ENCODE data around the gene ST6GAL1. TPM values are rescaled to one million over a fixed set of nuclear protein-coding genes. Genes with fewer than 3 reads are reported as not detected.

The ST6GAL1 gene
- total RNA-seq, 2 experiments from 2014 or later: 84.6 to 99.2 TPM

- Mint-ChIP-seq H3K36me3 (ENCODE audit: low read depth) (peaks cover 16% of the 10 kb centered on the region), H3K27ac (no peak overlapping the region), H3K4me3 (no peak overlapping the region), H3K4me1 (ENCODE audit: low read depth) (peaks cover 52% of the 10 kb centered on the region), H3K9me3 (no peaks in the 10 kb centered on the region), H3K27me3 (no peaks in the 10 kb centered on the region)
- ChIA-PET POLR2A (interaction anchor here (1.0 to 2.6 kb wide), 3 partner anchors 9 to 235 kb away, joined by 3 to 18 read pairs (median 4); partner anchors contain the start of gene EIF4A2), CTCF (interaction anchor here (1.1 kb wide), 1 partner anchor 9 kb away, joined by 4 read pairs; no protein-coding TSS in a partner anchor)
- intact Hi-C loops (cut with micrococcal nuclease): no loop called here
- no peak for TF ChIP-seq CTCF (IDR thresholded peaks at IDR 0.05)
- DNase-seq (no peak), ATAC-seq (no peak)
These were observed 87.3 kb downstream of the ST6GAL1 start for GRCh38 chr3:187017511-187018230.

- ChIA-PET CTCF (interaction anchor here (0.7 to 1.8 kb wide), 3 partner anchors 8 to 170 kb away, joined by 3 to 4 read pairs (median 4); no protein-coding TSS in a partner anchor), POLR2A (interaction anchor here (0.5 to 1.1 kb wide), 3 partner anchors 19 to 215 kb away, joined by 3 read pairs; no protein-coding TSS in a partner anchor)
- intact Hi-C loops (cut with micrococcal nuclease): no loop called here
- Mint-ChIP-seq H3K27me3 (no peaks in the 10 kb centered on the region), H3K9me3 (peaks cover 2% of the 10 kb centered on the region), H3K36me3 (ENCODE audit: low read depth) (peaks cover 20% of the 10 kb centered on the region), H3K4me1 (ENCODE audit: low read depth) (peaks cover 50% of the 10 kb centered on the region), H3K4me3 (no peak overlapping the region), H3K27ac (peak overlapping the region; percentile 40)
- TF ChIP-seq CTCF (IDR thresholded peaks at IDR 0.05): no peak
- ATAC-seq (no peak), DNase-seq (no peak)
These were observed 89.3 kb downstream of the ST6GAL1 start for GRCh38 chr3:187019542-187020072.

GRCh38 chr3:187020376-187020775 lies 90.0 kb downstream of the ST6GAL1 start:
- peaks cover 49% of the 10 kb centered on the region for H3K4me1 Mint-ChIP-seq (ENCODE audit: low read depth)

GRCh38 chr3:187021748-187022402 lies 91.5 kb downstream of the ST6GAL1 start:
- POLR2A ChIA-PET: interaction anchor here (0.6 kb wide), 1 partner anchor 28 kb away, joined by 4 read pairs; no protein-coding TSS in a partner anchor
- no peak for TF ChIP-seq CTCF (IDR thresholded peaks at IDR 0.05)
- CTCF ChIA-PET: interaction anchor here (1.0 to 1.1 kb wide), 3 partner anchors 12 to 173 kb away, joined by 3 to 4 read pairs (median 3); no protein-coding TSS in a partner anchor
- ATAC-seq: no peak
- Mint-ChIP-seq H3K36me3 (ENCODE audit: low read depth) (peaks cover 15% of the 10 kb centered on the region), H3K9me3 (peaks cover 2% of the 10 kb centered on the region), H3K27me3 (no peaks in the 10 kb centered on the region), H3K27ac (peak overlapping the region; percentile 19), H3K4me1 (ENCODE audit: low read depth) (peaks cover 36% of the 10 kb centered on the region), H3K4me3 (no peak overlapping the region)
- no peak for DNase-seq
- intact Hi-C loops (cut with micrococcal nuclease): no loop called here

More at GRCh38 chr3:187020376-187020775, 90.0 kb downstream of the ST6GAL1 start:
- ChIA-PET CTCF (interaction anchor here (0.7 kb wide), 1 partner anchor 170 kb away, joined by 3 read pairs; no protein-coding TSS in a partner anchor), POLR2A (no interaction called here)
- peak; percentile 35 for ATAC-seq
- H3K27ac Mint-ChIP-seq: peak overlapping the region; percentile 84
- no peak for TF ChIP-seq CTCF (IDR thresholded peaks at IDR 0.05)
- no peak overlapping the region for H3K4me3 Mint-ChIP-seq
- no peaks in the 10 kb centered on the region for H3K27me3 Mint-ChIP-seq
- peaks cover 2% of the 10 kb centered on the region for H3K9me3 Mint-ChIP-seq
- DNase-seq: peak; percentile 42
- intact Hi-C loops (cut with micrococcal nuclease): no loop called here
- peaks cover 20% of the 10 kb centered on the region for H3K36me3 Mint-ChIP-seq (ENCODE audit: low read depth)

Measured in activated CD8-positive, alpha-beta T cell treated with anti-CD3 and anti-CD28 coated beads for 36 hours (primary cell).